Measurements from ENCODE around the gene VPS54.

The VPS54 gene

DNA sequence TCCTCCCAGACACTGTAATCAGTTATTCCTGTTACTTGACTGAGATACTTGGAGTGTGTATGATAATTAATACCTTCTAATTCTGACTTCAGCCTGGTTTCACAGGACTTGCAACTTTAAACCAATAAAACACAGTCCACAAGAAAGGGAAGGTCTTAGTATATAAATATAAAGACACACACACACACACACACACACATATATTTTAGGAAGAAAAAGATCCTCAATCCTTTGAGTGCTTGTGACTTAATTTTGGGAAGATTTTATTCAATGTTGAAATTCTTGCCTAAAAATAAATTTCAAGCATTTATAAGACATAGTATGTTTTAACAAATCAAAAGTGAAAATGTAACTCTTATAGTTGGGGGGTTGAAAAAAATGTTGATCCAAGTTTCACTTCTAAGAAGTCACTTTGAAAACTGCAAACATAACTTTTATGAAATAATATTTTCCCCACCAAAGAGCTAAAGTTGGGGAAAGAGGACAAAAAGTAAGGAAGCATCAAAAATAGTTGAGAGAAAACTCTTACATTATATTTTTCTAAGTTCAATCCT lies 824 bp upstream of the VPS54 start:
- Histone ChIP-seq H3K9me3 (ENCODE audit: control insufficient read depth in 1 of 2, low read length in 2 of 2) (no peaks in the 10 kb centered on the region), H3K36me3 (ENCODE audit: control insufficient read depth in 1 of 2, insufficient read depth in 2 of 2, low read length in 2 of 2) (no peaks in the 10 kb centered on the region), H3K27me3 (ENCODE audit: low read depth, low read length) (no peaks in the 10 kb centered on the region), H3K27ac (ENCODE audit: low read length) (peak overlapping the region; percentile 86), H3K4me3 (ENCODE audit: low read depth in 1 of 2, low read length in 2 of 2) (peak overlapping the region; percentile 54 to 82), H3K4me1 (ENCODE audit: control insufficient read depth in 1 of 2, insufficient read depth in 2 of 2, low read length in 2 of 2) (peaks cover 11 to 25% of the 10 kb centered on the region in 2 donors)

DNA sequence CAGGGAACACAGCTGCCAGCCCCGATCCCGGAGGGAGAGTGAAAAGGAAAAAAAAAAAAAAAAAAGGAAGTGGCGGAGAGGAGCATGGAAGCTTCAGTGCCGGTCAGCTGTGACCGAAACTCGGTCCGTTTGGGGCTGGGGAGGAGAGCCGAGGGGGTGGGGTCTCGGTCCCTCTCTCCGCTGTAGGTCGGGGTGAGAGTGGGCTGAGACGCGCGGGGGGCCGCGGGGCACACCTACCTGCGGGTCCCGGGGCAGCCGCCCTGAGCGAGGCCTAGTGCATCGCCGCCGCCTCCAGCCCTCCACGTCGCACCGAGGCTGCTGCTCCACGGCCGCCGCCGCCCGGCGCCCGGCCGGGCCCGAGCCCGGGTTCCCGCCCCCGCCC lies 536 bp downstream of the VPS54 start:
- Histone ChIP-seq H3K9me3 (ENCODE audit: control insufficient read depth in 1 of 2, low read length in 2 of 2) (no peaks in the 10 kb centered on the region), H3K27ac (ENCODE audit: low read length) (peak overlapping the region; percentile 98), H3K4me3 (ENCODE audit: low read depth in 1 of 2, low read length in 2 of 2) (peak overlapping the region; percentile 82 to 96), H3K36me3 (ENCODE audit: control insufficient read depth in 1 of 2, insufficient read depth in 2 of 2, low read length in 2 of 2) (no peaks in the 10 kb centered on the region), H3K4me1 (ENCODE audit: control insufficient read depth in 1 of 2, insufficient read depth in 2 of 2, low read length in 2 of 2) (peaks cover 11 to 25% of the 10 kb centered on the region in 2 donors), H3K27me3 (ENCODE audit: low read depth, low read length) (no peaks in the 10 kb centered on the region)

DNA sequence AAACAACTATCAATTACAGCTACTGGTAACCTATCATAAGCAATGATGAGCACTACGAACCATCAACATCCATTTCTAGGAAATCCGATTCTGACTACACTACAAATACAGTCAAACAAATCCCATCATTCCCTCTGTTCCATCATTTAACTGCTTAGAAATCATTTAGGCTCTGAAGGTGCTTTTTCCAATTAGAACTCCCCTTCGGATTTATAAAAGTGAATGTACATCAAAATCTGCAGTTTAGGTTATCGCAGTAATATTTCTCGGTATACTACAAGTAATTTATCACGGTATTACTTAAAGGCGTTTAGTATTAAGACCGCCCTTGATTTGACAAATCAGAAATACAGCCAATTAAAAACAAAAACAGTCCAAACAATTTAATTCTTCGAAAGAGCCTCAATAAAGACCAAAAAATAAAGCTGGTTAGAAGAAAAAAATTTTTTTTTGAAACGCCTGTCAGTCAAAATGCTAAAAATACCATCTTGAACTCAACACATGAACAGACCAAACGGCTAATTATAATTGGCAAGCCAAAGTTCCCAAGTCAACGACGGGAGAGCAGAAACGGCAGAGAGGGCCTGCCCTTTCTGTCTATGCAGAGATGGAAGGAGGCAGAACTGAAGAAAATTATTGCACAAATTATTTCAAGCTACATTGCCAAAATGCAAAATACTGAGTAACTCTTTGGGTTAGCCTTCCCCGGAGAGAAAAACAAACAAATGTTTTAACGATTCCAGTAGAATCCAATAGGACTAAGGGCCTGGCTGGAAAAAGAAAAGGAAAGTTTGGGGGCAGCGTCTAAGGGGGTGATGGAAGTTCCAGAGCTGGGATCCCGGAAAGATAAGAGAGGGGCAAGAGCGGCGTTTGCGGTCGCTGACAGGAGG lies 1.2 kb downstream of the VPS54 start:
- H3K4me3 ChIP-seq (ENCODE audit: low read depth in 1 of 2, low read length in 2 of 2) = peak overlapping the region; percentile 82 to 96
- no peaks in the 10 kb centered on the region for H3K9me3 ChIP-seq (ENCODE audit: control insufficient read depth in 1 of 2, low read length in 2 of 2)
- H3K4me1 ChIP-seq (ENCODE audit: control insufficient read depth in 1 of 2, insufficient read depth in 2 of 2, low read length in 2 of 2) = peaks cover 11 to 25% of the 10 kb centered on the region in 2 donors
- no peaks in the 10 kb centered on the region for H3K27me3 ChIP-seq (ENCODE audit: low read depth, low read length)
- peak overlapping the region; percentile 98 for H3K27ac ChIP-seq (ENCODE audit: low read length)
- no peaks in the 10 kb centered on the region for H3K36me3 ChIP-seq (ENCODE audit: control insufficient read depth in 1 of 2, insufficient read depth in 2 of 2, low read length in 2 of 2)

DNA sequence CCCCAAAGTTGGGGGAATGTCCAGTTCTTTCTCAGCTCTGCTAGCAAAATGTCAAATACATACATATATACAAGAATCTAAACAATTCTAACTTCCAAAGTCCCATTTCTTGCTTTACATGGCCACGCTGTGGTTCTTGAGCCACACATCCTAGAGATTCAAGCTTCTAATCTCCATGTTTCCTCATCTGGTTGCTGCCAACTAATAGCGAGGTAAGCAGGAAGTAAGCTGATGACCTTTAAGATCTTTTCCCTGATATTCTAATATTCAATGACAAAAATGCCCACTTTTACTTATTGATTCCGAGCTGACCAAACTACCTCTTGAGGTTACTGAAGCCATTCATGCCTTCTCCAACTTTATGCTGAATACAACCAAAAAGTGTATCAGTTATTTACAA lies 3.3 kb downstream of the VPS54 start:
- Histone ChIP-seq H3K9me3 (ENCODE audit: control insufficient read depth in 1 of 2, low read length in 2 of 2) (no peaks in the 10 kb centered on the region), H3K4me1 (ENCODE audit: control insufficient read depth in 1 of 2, insufficient read depth in 2 of 2, low read length in 2 of 2) (peaks cover 11 to 36% of the 10 kb centered on the region in 2 donors), H3K4me3 (ENCODE audit: low read depth in 1 of 2, low read length in 2 of 2) (no peak overlapping the region), H3K27me3 (ENCODE audit: low read depth, low read length) (no peaks in the 10 kb centered on the region), H3K27ac (ENCODE audit: low read length) (no peak overlapping the region), H3K36me3 (ENCODE audit: control insufficient read depth in 1 of 2, insufficient read depth in 2 of 2, low read length in 2 of 2) (no peaks in the 10 kb centered on the region)

DNA sequence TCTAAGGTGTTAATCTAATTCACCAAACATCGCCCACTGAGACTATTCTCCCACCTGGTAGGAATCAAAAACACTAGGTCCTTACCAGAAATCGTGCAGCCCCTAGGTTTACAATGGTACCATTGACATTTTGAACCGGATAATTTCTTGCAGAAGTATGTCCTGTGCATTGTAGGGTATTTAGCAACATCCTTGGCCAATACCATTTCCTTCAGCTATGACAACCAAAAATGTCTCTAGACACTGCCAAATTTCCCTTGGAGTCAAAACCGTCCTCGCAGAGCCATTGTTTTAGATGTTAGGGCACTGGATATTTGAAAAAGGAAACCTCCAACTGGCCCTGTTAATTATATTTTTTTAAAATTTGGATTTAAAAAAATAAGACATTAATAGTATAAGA lies 3.8 kb downstream of the VPS54 start:
- H3K9me3 ChIP-seq (ENCODE audit: control insufficient read depth in 1 of 2, low read length in 2 of 2) = no peaks in the 10 kb centered on the region
- H3K27ac ChIP-seq (ENCODE audit: low read length) = no peak overlapping the region
- peaks cover 9 to 36% of the 10 kb centered on the region in 2 donors for H3K4me1 ChIP-seq (ENCODE audit: control insufficient read depth in 1 of 2, insufficient read depth in 2 of 2, low read length in 2 of 2)
- H3K36me3 ChIP-seq (ENCODE audit: control insufficient read depth in 1 of 2, insufficient read depth in 2 of 2, low read length in 2 of 2) = no peaks in the 10 kb centered on the region
- no peak overlapping the region for H3K4me3 ChIP-seq (ENCODE audit: low read depth in 1 of 2, low read length in 2 of 2)
- no peaks in the 10 kb centered on the region for H3K27me3 ChIP-seq (ENCODE audit: low read depth, low read length)

DNA sequence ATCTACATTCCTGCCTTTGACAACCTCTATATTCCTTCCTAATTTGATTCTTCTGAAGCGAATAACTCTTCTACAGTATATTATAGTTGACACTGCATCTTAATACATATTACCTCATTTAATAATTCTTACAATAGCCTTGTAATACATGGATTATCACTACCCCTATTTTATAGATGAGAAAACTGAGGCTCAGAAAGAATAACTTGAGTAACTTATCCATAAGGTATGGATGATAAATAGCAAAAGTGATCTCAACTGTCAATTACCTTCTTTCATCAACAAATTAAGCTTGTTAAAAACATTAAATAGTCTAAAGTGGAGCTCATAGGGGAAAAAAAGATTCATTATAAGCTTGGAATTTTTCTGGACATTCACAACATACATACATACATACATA lies 4.6 kb downstream of the VPS54 start:
- H3K27ac ChIP-seq (ENCODE audit: low read length) = no peak overlapping the region
- no peaks in the 10 kb centered on the region for H3K9me3 ChIP-seq (ENCODE audit: control insufficient read depth in 1 of 2, low read length in 2 of 2)
- H3K36me3 ChIP-seq (ENCODE audit: control insufficient read depth in 1 of 2, insufficient read depth in 2 of 2, low read length in 2 of 2) = no peaks in the 10 kb centered on the region
- H3K4me3 ChIP-seq (ENCODE audit: low read depth in 1 of 2, low read length in 2 of 2) = no peak overlapping the region
- peaks cover 1 to 32% of the 10 kb centered on the region in 2 donors for H3K4me1 ChIP-seq (ENCODE audit: control insufficient read depth in 1 of 2, insufficient read depth in 2 of 2, low read length in 2 of 2)
- no peaks in the 10 kb centered on the region for H3K27me3 ChIP-seq (ENCODE audit: low read depth, low read length)

DNA sequence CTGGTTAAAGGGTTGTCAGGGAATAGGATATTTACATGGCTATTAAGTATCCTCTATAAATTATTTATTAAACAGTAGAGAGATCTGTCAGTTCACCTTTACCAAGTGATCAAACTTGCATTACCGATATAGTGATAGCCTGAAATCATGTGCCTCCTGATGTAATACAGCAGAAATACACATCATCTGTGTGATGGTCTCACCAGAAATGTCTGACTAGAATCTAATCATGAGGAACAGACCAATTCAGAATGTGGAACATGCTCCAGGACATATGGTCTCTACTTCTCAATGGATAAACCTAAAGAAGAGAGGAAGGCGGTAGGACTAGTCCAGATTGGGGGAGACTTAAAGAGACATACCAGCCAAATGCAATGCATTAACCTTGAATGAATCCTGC lies 6.2 kb downstream of the VPS54 start:
- H3K27ac ChIP-seq (ENCODE audit: low read length) = no peak overlapping the region
- no peaks in the 10 kb centered on the region for H3K27me3 ChIP-seq (ENCODE audit: low read depth, low read length)
- H3K4me1 ChIP-seq (ENCODE audit: control insufficient read depth in 1 of 2, insufficient read depth in 2 of 2, low read length in 2 of 2) = peaks cover 0 to 32% of the 10 kb centered on the region in 2 donors
- H3K9me3 ChIP-seq (ENCODE audit: control insufficient read depth in 1 of 2, low read length in 2 of 2) = no peaks in the 10 kb centered on the region
- H3K36me3 ChIP-seq (ENCODE audit: control insufficient read depth in 1 of 2, insufficient read depth in 2 of 2, low read length in 2 of 2) = no peaks in the 10 kb centered on the region
- no peak overlapping the region for H3K4me3 ChIP-seq (ENCODE audit: low read depth in 1 of 2, low read length in 2 of 2)

DNA sequence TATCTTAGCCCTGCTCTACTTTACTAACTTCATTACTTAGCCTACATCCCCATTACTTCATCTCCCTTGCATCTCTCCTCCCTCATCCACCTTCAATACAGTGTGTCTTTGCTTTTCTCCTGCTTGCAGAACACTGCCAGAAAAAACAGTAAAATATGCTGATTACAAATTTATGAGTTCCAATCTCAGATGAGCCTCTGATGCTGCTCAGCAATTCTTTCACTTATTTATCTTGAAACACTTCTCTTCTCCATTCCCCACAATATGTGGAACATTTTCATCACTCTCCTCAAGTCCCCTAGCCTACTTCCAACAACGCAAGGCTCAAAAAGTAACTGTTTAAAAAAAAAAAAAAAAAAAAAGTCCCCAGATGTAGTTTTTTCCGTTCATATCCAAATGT lies 7.1 kb downstream of the VPS54 start:
- Histone ChIP-seq H3K27me3 (ENCODE audit: low read depth, low read length) (no peaks in the 10 kb centered on the region), H3K4me3 (ENCODE audit: low read depth in 1 of 2, low read length in 2 of 2) (no peak overlapping the region), H3K9me3 (ENCODE audit: control insufficient read depth in 1 of 2, low read length in 2 of 2) (no peaks in the 10 kb centered on the region), H3K4me1 (ENCODE audit: control insufficient read depth in 1 of 2, insufficient read depth in 2 of 2, low read length in 2 of 2) (peaks cover 0 to 24% of the 10 kb centered on the region in 2 donors), H3K27ac (ENCODE audit: low read length) (no peak overlapping the region), H3K36me3 (ENCODE audit: control insufficient read depth in 1 of 2, insufficient read depth in 2 of 2, low read length in 2 of 2) (no peaks in the 10 kb centered on the region)

DNA sequence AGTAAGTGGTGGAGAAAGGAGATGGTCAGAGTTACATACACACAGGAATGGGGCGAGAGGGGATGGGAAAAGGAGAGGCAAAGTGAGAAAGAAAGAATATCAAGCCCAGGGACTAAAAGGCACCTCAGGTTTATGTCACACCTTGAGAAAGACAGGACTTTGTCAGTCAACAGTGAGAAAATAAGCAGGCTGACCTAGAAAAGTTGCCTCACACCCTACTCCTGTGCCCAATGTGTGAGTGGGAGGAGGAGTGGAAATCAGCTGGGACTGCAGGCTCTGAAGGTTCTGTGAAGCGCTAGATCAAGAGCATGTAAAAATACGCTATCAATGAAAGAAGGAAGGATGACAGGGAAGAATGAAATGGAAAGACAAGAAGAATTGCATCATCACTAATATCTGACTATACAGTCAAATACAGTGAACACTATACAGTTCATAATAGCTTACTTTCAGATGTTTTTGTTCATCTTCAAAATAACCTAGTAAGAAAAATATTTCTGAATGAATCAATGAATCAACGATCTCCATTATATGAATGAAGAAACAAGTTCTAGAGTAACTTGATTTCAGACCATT lies 10.7 kb downstream of the VPS54 start:
- Histone ChIP-seq H3K9me3 (ENCODE audit: control insufficient read depth in 1 of 2, low read length in 2 of 2) (no peaks in the 10 kb centered on the region), H3K27ac (ENCODE audit: low read length) (no peak overlapping the region), H3K36me3 (ENCODE audit: control insufficient read depth in 1 of 2, insufficient read depth in 2 of 2, low read length in 2 of 2) (no peaks in the 10 kb centered on the region), H3K4me1 (ENCODE audit: control insufficient read depth in 1 of 2, insufficient read depth in 2 of 2, low read length in 2 of 2) (peaks cover 0 to 14% of the 10 kb centered on the region in 2 donors), H3K4me3 (ENCODE audit: low read depth in 1 of 2, low read length in 2 of 2) (no peak overlapping the region), H3K27me3 (ENCODE audit: low read depth, low read length) (no peaks in the 10 kb centered on the region)

DNA sequence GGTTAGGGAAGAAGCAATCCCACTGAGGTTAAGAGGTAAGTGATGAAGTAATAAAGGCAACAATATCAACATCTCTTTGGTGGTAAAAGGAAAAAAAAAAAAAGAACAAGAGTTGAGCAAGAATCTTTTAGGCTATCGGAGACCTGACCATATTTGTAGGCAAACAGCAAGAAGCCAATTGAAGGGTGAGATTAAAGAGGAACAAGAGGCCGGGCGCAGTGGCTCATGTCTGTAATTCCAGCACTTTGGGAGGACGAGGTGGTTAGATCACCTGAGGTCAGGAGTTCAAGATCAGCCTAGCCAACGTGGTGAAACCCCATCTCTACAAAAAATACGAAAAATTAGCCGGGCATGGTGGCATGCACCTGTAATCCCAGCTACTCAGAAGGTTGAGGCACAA lies 11.3 kb downstream of the VPS54 start:
- Histone ChIP-seq H3K27me3 (ENCODE audit: low read depth, low read length) (no peaks in the 10 kb centered on the region), H3K9me3 (ENCODE audit: control insufficient read depth in 1 of 2, low read length in 2 of 2) (no peaks in the 10 kb centered on the region), H3K36me3 (ENCODE audit: control insufficient read depth in 1 of 2, insufficient read depth in 2 of 2, low read length in 2 of 2) (no peaks in the 10 kb centered on the region), H3K4me1 (ENCODE audit: control insufficient read depth in 1 of 2, insufficient read depth in 2 of 2, low read length in 2 of 2) (peaks cover 0 to 14% of the 10 kb centered on the region in 2 donors), H3K27ac (ENCODE audit: low read length) (no peak overlapping the region), H3K4me3 (ENCODE audit: low read depth in 1 of 2, low read length in 2 of 2) (no peak overlapping the region)

DNA sequence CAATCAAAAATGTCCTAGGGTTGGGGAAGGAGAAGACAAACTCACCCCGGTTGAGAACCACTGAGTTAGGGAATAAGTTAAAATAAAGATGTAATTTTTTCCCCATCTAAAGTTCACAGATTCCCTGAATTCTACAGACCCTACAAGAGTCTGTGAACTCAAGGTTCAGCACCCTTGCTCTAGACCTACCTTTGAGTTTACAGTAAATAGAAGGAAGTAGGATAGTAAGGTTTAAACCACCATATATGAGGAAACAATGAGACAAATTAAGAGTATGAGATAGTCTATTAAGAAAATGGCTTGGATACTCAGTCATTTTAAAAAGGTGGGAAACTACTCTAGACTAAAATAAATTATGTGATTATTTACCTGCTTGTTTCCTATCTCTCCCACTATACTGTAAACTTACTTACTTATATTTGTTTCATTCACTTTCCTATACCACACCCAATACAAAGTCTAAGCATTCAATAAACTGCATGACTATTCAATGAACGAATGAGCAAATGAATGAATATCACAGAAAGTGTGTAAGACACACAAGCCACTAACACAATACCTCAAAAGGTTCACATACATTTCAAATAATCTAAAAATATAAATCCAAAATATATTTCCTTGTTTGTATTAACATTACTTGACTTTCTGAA lies 13.4 kb downstream of the VPS54 start:
- peaks cover 0 to 4% of the 10 kb centered on the region in 2 donors for H3K4me1 ChIP-seq (ENCODE audit: control insufficient read depth in 1 of 2, insufficient read depth in 2 of 2, low read length in 2 of 2)
- no peaks in the 10 kb centered on the region for H3K27me3 ChIP-seq (ENCODE audit: low read depth, low read length)
- no peaks in the 10 kb centered on the region for H3K9me3 ChIP-seq (ENCODE audit: control insufficient read depth in 1 of 2, low read length in 2 of 2)
- H3K4me3 ChIP-seq (ENCODE audit: low read depth in 1 of 2, low read length in 2 of 2) = no peak overlapping the region
- no peak overlapping the region for H3K27ac ChIP-seq (ENCODE audit: low read length)
- H3K36me3 ChIP-seq (ENCODE audit: control insufficient read depth in 1 of 2, insufficient read depth in 2 of 2, low read length in 2 of 2) = no peaks in the 10 kb centered on the region

Data from muscle layer of duodenum (tissue), 2 donors.